ENCODE results near the gene FAM13B. TPM values are rescaled to one million over a fixed set of nuclear protein-coding genes. Genes with fewer than 3 reads are reported as not detected.
"Not testable (repeated sequence)": the region's sequence is repeated elsewhere in the genome, so short reads cannot be mapped to it uniquely, and the experiment has no call there.

The FAM13B gene
- total RNA-seq, result 47.1 and 49.1 TPM in 2 replicates
- long read RNA-seq, full-length matches to known transcripts, result 7 of 115 reads
- long read RNA-seq, partial matches to known transcripts, result 74 of 115 reads
- long read RNA-seq, other reads (novel, unspliced or antisense), result 34 of 115 reads

DNA sequence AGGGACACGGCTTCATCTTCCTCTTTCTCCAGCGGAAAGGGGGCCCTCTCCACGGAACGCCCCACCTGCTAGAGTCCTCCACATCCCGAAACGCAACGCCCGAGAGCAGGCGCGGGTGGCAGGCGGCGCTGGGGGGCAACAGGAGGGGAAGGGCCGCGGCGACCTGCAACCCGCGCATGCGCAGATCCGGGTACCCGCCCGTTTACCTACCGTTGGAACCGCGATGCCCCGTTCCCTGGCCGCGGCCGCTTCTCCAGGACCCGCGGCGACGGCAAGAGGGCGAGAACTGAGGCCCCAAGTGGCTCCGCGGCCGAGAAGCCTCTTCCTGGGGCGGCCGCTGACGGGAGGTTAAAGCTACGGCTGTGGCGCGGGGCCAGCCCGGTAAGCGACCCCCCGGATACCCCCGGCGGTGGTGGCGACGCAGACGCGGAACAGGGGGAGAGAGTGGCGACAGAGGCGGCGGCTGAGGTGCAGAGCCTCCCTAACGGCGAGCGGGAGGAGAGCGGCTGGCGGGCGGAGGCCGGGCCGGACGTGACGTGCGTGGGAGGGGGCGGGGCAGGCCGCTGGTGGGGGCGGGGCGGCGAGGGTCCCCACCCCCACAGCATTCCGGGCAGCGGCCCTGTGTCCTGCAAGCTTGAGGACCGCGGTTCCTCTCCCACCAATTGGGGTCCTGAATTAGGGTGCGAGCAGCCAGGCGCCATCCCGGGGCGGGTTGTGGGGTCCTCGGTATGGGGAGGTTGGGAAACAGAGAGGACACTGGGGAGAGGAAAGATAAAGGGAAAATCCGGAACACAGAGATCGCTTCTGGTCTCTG, at the start of gene FAM13B:
FAM13B (minus strand) TSS at position 508 of the 814 bp plus-strand sequence. CDS start 13,968 bp downstream, outside the sequence.
- Mint-ChIP-seq H3K9me3 (no peaks in the 10 kb centered on the region), H3K27me3 (ENCODE audit: low read depth) (peaks cover 2% of the 10 kb centered on the region), H3K27ac (ENCODE audit: unreplicated experiment) (peak within 1 kb of the TSS; percentile 97), H3K4me3 (peak within 1 kb of the TSS; percentile 97), H3K4me1 (peaks cover 49% of the 10 kb centered on the region), H3K36me3 (ENCODE audit: low read depth) (peaks cover 5% of the 10 kb centered on the region)
- peak; percentile 74 for DNase-seq (ENCODE audit: low read depth, low spot score)
- TF ChIP-seq, protein P1, sequence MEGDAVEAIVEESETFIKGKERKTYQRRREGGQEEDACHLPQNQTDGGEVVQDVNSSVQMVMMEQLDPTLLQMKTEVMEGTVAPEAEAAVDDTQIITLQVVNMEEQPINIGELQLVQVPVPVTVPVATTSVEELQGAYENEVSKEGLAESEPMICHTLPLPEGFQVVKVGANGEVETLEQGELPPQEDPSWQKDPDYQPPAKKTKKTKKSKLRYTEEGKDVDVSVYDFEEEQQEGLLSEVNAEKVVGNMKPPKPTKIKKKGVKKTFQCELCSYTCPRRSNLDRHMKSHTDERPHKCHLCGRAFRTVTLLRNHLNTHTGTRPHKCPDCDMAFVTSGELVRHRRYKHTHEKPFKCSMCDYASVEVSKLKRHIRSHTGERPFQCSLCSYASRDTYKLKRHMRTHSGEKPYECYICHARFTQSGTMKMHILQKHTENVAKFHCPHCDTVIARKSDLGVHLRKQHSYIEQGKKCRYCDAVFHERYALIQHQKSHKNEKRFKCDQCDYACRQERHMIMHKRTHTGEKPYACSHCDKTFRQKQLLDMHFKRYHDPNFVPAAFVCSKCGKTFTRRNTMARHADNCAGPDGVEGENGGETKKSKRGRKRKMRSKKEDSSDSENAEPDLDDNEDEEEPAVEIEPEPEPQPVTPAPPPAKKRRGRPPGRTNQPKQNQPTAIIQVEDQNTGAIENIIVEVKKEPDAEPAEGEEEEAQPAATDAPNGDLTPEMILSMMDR (conservative IDR thresholded peaks at IDR 0.05), result peak; percentile 25

DNA sequence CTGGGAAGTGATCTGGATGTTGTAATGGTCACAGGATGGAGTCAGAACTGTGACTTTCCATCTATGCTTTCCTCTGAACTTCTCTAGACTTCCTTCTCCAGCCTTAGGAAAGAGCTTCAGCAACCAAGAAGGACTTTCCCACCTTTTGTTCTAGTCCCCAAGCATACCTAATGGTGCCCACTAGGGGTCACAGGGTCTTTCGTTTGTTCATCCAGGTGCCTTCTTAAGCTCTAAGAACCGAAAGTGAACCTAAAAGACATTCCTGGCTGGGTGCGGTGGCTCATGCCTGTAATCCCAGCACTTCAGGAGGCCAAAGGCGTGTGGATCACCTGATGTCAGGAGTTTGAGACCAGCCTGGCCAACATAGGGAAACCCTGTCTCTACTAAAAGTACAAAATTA, 49.2 kb upstream of the FAM13B start:
- no peak for DNase-seq (ENCODE audit: low read depth, low spot score)
- no peaks in the 10 kb centered on the region for H3K9me3 Mint-ChIP-seq
- no peak overlapping the region for H3K4me3 Mint-ChIP-seq
- no peaks in the 10 kb centered on the region for H3K4me1 Mint-ChIP-seq
- H3K27ac Mint-ChIP-seq (ENCODE audit: unreplicated experiment), result no peak overlapping the region
- no peaks in the 10 kb centered on the region for H3K36me3 Mint-ChIP-seq (ENCODE audit: low read depth)
- TF ChIP-seq, protein P1 (conservative IDR thresholded peaks at IDR 0.05), result no peak
- H3K27me3 Mint-ChIP-seq (ENCODE audit: low read depth), result no peaks in the 10 kb centered on the region

DNA sequence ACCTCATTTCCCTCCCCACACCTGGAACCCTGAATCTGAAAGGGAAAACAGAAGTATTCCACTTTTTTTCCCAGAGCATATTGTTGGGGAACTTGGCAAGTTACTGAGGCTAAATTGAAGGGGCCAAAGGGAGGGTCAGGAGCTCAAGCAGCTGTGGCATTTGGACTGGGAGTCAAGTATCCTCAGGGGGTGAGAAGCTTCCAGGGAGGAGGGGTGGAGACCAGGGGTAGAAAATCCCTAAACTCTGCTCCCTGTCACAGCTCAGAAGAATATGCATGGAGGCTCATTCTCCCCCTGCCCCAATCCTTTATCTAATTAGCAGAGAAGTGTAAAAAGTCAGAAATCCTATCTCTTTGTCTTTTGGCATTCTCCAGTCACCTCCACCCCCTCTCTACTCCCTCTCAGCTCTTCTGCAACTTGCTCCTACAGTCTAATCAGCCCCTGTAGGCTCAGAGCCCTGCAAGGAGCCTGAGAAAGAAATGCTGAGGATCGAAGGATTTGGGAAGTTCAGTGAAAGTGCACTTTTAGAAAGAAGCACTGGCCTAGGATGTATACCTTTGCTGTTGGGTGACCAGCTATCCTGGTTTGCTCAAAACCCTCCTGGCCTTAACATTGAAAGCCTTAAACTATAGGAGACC, 45.2 kb upstream of the FAM13B start:
- peak overlapping the region; percentile 50 for H3K27ac Mint-ChIP-seq (ENCODE audit: unreplicated experiment)
- TF ChIP-seq, protein P1 (conservative IDR thresholded peaks at IDR 0.05), result no peak

DNA sequence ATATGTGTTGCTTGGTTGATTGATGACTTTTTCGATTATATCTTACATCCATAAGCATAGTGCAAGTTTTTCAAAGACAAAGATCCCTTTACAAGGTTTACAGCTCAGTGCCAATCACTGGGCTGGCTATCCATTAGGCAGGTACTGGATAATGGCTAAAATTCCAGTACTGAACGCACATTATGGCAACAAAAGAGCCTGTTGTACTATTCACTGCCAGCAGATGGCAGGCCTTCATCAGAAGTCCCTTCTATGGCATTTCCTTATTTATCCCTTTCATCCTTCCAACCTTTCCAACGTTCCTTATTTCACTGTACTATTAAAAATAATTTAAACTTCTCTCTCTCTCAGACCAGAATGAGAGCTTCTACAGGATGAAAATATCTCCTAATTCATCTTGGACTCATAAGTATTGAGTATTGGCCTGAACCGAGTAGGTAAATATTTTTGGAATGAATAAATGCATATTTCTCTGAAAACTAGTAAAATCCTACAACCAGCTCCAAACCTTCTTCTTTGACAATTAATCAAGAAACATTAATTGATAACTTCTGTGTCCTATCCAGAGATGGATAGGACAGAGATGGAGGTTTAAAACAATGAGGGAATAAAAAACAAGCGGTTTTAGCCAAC, 44.3 kb upstream of the FAM13B start:
- H3K27ac Mint-ChIP-seq (ENCODE audit: unreplicated experiment), result peak overlapping the region; percentile 29
- no peak overlapping the region for H3K4me3 Mint-ChIP-seq

More for the DNA sequence above, 45.2 kb upstream of the FAM13B start:
- Mint-ChIP-seq H3K4me1 (peaks cover 9% of the 10 kb centered on the region), H3K36me3 (ENCODE audit: low read depth) (no peaks in the 10 kb centered on the region), H3K9me3 (no peaks in the 10 kb centered on the region), H3K27me3 (ENCODE audit: low read depth) (no peaks in the 10 kb centered on the region), H3K4me3 (no peak overlapping the region)
- DNase-seq (ENCODE audit: low read depth, low spot score), result no peak

DNA sequence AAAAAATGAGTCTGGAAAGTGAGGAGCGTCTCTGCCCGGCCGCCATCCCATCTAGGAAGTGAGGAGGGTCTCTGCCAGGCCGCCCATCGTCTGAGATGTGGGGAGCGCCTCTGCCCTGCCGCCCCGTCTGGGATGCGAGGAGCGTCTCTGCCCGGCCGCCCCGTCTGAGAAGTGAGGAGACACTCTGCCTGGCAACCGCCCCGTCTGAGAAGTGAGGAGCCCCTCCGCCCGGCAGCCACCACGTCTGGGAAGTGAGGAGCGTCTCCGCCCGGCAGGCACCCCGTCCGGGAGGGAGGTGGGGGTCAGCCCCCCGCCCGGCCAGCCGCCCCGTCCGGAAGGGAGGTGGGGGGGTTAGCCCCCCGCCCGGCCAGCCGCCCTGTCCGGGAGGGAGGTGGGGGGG, 37.1 kb upstream of the FAM13B start:
- peaks cover 14% of the 10 kb centered on the region for H3K4me1 Mint-ChIP-seq
- H3K9me3 Mint-ChIP-seq; H3K36me3 Mint-ChIP-seq (ENCODE audit: low read depth); H3K27ac Mint-ChIP-seq (ENCODE audit: unreplicated experiment); DNase-seq (ENCODE audit: low read depth, low spot score); H3K4me3 Mint-ChIP-seq; H3K27me3 Mint-ChIP-seq (ENCODE audit: low read depth): not testable (repeated sequence)

More for the DNA sequence above, 44.3 kb upstream of the FAM13B start:
- TF ChIP-seq, protein P1 (conservative IDR thresholded peaks at IDR 0.05), result peak; percentile 89
- Mint-ChIP-seq H3K36me3 (ENCODE audit: low read depth) (no peaks in the 10 kb centered on the region), H3K9me3 (no peaks in the 10 kb centered on the region), H3K27me3 (ENCODE audit: low read depth) (no peaks in the 10 kb centered on the region), H3K4me1 (peaks cover 9% of the 10 kb centered on the region)
- peak; percentile 68 for DNase-seq (ENCODE audit: low read depth, low spot score)
